ENCODE measurements around the gene MAP4K4.

Gene MAP4K4

DNA sequence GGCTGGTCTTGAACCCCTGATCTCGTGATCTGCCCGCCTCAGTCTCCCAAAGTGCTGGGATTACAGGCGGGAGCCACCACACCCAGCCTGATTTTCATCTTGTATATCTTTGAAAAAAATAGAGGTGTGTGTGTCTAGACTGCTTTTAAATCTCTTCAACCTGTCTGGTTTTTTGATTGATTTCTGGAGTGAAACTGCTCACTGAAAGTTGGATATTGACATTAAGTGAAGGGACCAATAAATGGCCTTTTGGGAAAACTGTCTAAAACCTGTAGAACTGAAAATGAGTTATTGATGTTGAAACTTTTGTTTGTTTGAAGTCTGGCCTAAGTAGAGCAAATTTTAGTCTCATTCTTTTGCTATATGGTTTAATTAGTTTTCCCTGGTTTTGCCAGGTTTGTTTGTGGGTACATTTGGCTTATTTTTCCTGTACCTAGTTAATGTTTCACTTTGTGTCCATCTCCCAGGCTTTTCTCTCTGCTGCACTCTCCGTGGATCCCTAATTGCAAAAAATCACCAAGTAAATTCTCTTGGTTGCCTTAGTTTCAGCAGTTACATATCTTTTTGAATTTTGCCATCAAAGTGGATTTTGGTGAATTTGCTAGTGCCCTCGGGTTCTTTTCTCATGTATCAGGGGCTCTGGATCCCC lies 144.3 kb downstream of the MAP4K4 start:
- DNase-seq (ENCODE audit: low read depth) = no peak

DNA sequence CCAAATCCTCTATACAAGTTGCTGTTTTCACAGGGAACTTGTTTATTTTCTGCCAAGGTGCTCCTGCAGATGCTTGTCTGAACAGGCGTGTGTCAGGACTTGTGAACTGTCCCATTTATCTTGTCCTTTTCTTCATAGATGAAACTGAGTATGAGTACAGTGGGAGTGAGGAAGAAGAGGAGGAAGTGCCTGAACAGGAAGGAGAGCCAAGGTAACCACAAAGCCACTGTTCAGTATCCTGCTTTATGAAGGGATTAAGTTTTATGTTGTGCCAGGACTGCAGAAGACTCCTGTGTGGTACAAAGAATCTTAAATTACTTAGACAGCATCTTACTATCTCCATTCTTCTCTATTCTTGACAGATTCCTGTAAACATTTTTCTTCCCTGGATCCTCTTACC lies 145.0 kb downstream of the MAP4K4 start:
- DNase-seq (ENCODE audit: low read depth) = no peak

DNA sequence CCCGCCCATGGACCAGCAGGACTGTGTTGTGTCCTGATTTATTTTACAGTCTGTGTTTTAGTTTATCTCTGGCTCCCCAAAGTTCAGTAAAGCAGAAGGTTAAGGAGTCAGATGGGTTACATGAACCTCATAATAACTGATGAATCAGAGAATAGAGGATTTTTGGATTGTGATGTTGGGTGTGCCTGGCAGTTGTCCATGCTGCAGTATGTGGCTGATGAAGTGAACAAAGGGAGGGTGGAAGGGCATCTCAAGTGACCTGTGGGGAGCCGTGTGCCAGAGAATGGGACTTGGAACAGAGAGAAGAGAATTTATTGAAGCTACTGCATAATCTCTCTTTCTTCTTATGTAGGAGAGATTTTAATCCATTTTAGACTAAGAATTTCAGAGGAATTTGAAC lies 145.5 kb downstream of the MAP4K4 start:
- no peak for DNase-seq (ENCODE audit: low read depth)

DNA sequence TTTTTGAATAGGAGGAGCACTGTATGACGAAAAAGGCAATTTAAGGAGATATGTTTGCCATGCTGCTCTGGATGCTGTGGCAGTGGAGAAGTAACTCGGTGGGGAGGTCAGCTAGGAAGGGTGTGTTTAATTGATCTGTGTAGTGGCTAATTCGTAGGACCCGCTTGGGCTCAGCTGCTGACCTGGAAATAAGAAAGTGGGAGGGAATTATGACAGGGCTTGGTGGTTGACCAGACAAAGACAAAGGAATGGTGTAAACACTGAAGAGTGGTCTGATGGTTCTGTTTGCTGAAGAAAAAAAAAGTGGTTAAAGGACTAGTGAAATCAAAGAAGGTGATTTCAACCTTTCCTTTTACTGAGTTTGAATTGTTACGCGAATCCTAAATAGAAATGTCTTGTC lies 146.0 kb downstream of the MAP4K4 start:
- no peak for DNase-seq (ENCODE audit: low read depth)

DNA sequence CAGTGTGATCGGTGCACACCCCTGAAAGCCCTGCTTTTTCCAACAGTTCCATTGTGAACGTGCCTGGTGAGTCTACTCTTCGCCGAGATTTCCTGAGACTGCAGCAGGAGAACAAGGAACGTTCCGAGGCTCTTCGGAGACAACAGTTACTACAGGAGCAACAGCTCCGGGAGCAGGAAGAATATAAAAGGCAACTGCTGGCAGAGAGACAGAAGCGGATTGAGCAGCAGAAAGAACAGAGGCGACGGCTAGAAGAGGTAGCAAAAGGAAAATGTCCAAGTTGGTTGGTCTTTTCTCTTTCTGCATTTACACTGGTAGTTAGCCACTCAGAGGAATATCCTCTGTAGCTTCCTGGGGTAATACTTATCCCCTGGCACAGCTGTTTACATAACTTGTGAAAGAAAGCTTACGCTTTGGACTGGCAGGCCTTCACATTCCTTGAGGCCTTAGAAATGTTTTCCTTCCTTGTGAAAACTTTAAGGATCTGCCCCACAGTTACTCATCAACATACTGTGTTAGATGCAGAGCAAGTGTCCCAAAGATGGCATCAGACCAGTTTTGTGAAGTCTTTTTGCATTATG lies 146.6 kb downstream of the MAP4K4 start:
- DNase-seq (ENCODE audit: low read depth) = no peak

DNA sequence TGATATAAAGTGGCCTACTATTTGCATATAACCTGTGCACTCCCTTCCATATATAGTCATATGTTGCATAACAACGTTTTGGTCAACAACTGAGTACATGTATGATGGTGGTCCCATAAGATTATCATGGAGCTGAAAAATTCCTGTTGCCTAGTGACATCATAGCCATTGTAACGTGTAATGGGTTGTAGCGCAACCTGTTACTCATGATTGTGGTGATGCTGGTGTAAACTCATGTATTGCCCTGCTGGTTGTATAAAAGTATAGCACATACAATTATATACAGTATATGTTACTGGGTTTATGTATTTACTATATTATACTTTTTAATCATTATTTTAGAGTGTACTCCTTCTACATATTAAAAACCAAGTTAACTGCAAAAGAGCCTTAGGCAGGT lies 149.5 kb downstream of the MAP4K4 start:
- no peak for DNase-seq (ENCODE audit: low read depth)

DNA sequence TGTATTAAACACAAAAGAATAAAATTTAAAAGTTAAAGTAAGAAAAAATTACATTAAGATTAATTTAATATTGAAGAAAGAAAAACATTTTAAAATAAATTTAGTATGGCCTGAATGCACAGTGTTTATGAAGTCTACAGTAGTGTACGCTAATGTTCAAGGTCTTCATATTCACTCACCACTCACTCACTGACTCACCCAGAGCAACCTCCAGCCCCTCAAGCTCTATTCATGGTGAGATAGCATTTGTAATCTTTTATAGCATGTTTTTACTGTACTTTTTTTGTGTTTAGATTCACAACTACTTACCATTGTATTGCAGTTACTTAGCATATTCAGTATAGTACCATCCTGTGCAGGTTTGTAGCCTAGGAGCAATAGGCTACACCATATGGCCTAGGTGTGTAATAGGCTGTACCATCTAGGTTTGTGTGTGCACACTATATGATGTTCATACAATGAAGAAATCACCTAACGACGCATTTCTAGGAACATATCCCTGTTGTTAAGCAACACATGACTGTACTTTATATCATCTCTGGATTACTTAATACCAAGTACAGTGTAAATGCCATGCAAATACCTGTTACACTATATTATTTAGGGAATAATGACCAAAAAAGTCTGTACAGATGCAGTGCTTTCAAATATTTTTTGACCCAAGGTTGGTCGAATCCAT lies 150.3 kb downstream of the MAP4K4 start:
- DNase-seq (ENCODE audit: low read depth) = no peak

DNA sequence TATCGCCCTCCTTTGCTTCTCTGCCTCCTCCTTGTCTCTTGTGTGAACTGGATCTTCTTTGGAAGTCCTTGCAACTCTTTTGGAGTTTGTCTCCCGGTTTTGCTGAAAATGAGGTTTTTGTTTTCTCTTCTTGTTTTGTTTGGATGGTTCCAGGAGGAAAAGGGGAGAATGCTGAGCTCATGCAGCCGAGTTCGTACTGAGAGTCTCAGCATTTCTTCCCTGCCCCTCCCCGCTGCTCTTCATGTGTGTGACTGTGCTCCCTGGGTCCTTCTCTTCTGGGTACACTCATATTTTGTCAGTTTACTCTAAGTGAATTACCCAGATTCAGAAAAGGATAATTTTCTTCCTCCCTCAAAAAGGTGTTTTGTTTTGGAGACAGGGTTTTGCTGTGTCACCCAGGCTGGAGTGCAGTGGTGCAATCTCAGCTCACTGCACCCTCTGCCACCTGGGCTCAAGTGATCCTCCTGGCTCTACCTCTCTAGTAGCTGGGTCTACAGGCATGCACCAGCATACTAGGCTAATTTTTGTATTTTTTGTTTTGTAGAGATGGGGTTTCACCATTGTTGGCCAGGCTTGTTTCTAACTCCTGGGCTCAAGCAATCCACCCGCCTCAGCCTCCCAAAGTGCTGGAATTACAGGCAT lies 151.4 kb downstream of the MAP4K4 start:
- DNase-seq (ENCODE audit: low read depth) = no peak

DNA sequence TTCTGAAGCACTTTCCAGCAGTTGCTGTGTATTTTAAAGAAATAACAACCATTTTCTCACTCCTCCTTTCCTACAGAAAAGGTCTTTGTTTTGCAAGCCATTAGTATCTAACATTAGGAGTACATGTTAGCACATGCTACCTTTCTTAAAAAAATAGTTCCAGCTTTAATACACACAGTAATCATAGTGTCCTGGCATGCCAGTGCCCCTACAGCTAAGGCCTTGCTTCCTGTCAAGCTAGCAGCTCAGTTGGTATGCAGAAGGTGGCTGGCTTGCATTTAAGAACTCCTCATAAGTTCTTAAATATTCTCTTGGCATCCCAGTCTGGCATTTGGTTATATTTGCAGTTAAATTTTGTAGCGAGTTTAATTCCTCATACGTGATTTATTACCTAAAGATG lies 152.9 kb downstream of the MAP4K4 start:
- DNase-seq (ENCODE audit: low read depth) = no peak

DNA sequence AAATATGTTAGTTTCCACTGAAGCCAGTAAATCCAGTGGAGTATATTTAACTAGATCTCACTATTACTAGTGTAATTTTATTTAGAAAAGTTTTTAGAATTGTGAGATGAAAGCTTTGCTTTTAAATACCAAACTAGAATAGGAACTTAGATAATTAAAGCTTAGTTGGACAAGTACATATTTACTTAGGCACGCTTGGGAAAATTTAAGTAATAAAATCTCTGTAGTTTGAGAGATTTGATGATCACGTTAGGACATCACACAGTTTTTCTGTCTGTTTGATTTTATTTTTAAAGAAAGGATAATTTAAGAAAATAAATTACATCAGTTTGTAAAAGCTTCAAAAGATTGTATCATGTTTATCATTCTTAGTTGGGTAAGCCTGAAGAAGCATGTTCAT lies 153.5 kb downstream of the MAP4K4 start:
- DNase-seq (ENCODE audit: low read depth) = no peak

DNA sequence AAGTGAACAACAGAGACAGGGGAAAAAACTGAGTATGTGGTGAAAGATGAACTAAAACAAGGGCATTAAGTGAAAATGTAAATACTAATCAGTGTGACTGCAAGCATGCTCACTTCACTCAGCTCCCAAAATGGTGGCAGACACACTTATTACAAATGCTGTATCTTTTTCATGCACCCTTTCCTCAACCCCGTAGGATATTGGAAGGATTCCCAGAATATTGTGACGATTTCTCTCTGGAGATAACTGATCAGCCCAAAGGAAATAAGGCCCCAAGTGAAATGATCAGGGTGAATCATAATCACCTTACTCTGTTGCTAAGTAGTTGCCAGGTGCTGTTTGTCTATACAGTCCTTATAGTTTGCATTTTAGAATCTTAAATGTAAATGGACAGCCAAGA lies 155.3 kb downstream of the MAP4K4 start:
- DNase-seq (ENCODE audit: low read depth) = no peak

DNA sequence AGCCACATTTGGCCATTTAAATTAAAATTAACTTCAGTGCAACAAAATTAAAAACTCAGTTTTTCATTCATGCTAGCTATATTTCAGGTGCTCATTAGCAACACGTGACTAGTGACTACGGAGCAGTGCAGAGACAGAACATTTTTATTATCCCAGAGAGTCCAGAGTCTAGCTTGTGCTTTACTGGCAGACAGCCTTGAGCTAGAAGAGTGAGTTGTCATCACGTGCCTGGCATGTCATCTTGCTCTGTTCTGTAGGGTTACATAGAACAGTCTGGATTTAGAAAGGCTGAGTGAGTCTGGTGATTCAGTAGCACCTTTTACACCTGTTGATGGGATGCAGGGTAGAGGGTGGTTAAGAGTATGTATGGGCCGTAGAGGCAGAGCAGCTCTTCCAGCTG lies 157.4 kb downstream of the MAP4K4 start:
- DNase-seq (ENCODE audit: low read depth) = no peak

DNA sequence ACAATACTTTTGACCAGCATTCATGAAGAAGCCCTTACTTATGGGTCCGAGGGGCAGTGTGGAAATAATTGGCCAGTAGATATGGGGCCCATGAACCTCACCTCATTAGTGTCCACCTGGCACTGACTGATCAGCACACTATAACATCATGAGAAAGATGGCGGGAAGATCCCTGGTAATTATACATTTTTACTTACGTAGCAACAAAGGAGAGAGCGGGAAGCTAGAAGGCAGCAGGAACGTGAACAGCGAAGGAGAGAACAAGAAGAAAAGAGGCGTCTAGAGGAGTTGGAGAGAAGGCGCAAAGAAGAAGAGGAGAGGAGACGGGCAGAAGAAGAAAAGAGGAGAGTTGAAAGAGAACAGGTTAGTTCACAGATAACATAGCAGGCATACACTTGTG lies 158.3 kb downstream of the MAP4K4 start:
- DNase-seq (ENCODE audit: low read depth) = no peak

DNA sequence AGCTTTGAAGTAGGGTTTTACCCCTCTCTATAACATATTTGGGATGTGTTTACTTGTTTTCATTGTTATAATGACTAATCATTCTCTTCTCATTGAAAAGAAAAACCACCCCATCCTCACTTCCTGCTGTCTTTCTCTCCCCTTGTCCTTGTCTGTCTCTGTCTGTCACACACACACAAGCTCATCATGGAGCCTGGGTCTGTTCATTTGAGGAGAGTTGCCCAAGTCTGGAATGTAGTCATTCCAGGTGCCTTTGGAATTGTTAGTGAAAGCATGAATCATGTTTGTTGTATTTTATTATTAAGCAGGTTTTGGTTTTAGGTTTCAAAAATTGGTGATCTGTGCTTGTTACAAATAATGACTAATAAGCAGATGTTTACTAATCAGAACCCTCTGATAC lies 160.7 kb downstream of the MAP4K4 start:
- DNase-seq (ENCODE audit: low read depth) = no peak

DNA sequence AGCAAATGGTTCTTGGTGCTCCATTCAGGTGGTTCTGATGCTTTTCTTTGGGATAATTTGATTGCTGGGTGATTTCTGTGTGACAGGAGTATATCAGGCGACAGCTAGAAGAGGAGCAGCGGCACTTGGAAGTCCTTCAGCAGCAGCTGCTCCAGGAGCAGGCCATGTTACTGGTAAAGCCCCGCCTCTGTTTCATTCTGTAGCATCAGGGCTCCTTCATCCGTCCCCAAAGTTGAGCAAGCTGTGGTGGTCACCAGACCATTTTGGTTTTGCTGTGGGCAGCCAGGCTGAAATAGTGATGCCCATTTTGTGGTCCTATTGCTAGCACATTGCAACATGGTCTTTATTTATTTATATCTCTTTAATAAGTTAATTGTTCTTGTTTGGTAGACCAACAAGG lies 161.4 kb downstream of the MAP4K4 start:
- DNase-seq (ENCODE audit: low read depth) = no peak

DNA sequence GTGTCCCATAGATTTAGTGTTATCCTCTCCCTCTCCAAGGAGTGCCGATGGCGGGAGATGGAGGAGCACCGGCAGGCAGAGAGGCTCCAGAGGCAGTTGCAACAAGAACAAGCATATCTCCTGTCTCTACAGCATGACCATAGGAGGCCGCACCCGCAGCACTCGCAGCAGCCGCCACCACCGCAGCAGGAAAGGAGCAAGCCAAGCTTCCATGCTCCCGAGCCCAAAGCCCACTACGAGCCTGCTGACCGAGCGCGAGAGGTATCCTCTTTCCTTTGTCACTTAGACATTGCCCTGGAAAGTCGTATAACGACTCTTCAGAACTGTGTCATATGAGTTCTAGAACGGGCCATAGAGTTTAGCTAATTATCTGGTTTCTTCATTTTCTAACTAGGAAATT lies 162.1 kb downstream of the MAP4K4 start:
- DNase-seq (ENCODE audit: low read depth) = no peak

DNA sequence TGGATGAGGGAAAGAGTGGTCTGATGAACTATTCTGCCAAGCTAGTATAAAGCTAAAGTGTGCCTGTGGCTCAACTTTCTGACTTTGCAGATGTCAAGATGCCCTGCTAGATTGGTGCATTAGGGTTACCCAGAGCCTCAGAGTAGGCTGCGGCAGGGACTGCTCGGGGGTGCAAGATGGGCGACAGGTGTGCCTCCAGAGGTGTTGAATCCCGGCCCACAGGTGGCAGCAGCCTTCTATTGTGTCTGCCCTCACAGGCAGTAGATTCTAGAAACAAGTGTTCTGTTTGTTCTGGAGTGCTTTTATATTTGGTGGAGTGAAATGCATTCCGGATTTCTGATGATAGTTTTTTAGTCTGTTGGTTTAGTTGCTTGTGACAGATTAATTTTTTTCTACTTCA lies 162.7 kb downstream of the MAP4K4 start:
- DNase-seq (ENCODE audit: low read depth) = no peak

DNA sequence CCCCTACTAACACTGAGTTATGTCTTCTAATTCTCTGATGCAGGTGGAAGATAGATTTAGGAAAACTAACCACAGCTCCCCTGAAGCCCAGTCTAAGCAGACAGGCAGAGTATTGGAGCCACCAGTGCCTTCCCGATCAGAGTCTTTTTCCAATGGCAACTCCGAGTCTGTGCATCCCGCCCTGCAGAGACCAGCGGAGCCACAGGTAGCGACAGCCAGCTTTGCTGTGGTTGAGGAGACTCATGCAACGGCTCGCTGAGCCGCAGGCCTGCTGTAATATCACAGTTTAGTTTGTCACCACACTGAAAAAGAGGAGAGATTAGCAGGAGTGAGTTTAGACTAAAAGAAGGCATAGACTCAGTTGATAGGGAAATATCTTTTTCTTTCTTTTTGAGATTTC lies 163.3 kb downstream of the MAP4K4 start:
- DNase-seq (ENCODE audit: low read depth) = no peak

DNA sequence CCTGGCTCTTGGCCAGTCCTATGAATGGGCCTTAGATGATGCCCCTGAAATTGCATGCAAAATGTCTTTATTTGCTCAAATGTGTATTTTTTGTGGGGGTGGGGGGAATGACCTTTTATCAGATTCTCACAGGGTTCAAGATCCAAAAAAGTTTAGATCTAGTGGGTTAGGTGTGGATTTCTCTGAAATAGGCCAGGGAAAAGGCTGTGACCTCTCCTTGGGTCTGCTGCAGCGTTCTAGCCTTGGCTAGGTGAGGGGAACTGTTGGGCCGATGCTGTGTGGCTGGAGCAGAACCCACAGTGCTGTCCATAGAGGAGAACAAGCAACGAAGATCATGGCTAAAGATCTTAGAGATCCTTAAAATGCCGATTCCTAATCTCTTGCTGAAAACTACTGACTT lies 163.9 kb downstream of the MAP4K4 start:
- DNase-seq (ENCODE audit: low read depth) = no peak

DNA sequence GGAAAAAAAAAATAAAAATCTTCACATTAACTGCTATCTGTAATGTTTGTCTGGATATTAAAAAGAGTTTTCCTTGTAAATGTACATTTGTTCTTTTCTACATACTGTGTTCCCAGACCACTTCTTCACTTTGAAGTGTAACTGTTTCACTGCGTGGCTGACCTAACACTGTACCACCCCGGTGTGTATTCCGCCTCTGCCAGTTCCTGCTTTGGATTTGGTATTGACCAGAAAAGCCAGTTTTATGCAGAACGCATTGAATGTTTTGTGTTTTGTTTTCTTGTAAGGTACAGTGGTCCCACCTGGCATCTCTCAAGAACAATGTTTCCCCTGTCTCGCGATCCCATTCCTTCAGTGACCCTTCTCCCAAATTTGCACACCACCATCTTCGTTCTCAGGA lies 166.0 kb downstream of the MAP4K4 start:
- no peak for DNase-seq (ENCODE audit: low read depth)

DNA sequence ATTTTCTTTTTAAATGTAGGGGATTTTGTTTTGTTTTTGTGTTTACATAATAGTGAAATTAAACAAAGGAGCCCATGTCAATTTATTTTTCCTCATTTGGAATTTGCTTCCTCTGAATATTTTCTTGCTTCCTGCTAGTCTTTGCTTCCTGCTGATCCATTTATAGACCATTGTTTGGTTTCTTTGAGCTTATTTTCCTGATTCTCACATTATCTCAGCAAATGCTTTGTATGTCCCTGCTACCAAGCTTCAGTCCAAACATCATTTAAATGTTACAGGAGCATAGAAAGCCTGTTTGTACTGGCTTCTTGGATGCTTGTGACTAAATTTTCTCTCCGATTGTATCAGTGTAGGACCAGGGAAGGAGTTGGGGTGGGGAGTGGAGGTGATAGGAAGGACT lies 166.9 kb downstream of the MAP4K4 start:
- DNase-seq (ENCODE audit: low read depth) = no peak

DNA sequence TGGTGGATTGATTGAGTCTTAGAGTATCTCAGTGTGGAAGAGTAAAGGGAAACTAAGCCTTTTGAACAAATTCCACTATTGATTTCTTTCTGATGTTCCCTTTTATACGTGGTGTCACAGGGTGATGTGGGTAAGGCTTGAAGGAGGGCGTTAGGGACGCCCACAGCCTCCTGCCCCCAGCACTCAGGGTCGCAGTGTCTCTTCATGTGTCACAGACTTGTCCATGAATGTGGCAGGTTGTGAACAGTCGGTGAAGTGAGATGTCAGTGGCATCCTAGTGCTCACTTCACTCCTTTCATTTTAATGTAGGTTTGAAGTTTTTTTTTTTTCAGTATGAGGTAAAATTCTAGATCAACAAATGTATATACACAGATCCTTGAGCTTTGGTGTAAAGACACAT lies 171.0 kb downstream of the MAP4K4 start:
- no peak for DNase-seq (ENCODE audit: low read depth)

DNA sequence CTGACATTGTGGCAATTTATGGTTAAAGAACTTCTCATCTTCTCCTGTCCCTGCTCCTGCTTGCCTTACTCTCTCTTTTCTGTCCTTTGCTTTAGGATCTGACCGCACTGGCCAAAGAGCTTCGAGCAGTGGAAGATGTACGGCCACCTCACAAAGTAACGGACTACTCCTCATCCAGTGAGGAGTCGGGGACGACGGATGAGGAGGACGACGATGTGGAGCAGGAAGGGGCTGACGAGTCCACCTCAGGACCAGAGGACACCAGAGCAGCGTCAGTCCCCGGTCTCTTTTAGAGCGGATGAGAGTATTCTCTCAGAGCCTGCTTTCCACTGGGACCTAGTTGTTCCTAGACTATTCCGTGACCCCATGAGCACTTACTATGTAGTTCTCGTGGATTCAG lies 172.0 kb downstream of the MAP4K4 start:
- no peak for DNase-seq (ENCODE audit: low read depth)

Data from T follicular helper cell (primary cell).